Stimulated activated naive CD8-positive, alpha-beta T cell treated with anti-CD3 and anti-CD28 coated beads, Interleukin-15, Interleukin-2, amounts not matched to agents 100 U/mL and 50 U/mL, for 24 hours (primary cell): ENCODE results near the gene HOATZ.

ENCODE experiments used
- ATAC-seq: fragments of 150-1000 bp; cut with Tn5 transposase; one replicate; pipeline ENCODE4 v1.10.0; 2021
- DNase-seq: peaks from one replicate; pipeline ENCODE4 v3.0.0; 2021

The HOATZ gene

GRCh38 chr11:111522426-111522825 is 7.8 kb downstream of the HOATZ start:
- no peak for ATAC-seq

GRCh38 chr11:111523343-111523742 is 8.8 kb downstream of the HOATZ start:
- peak; percentile 77 for ATAC-seq
- DNase-seq = no peak

More at GRCh38 chr11:111522426-111522825, 7.8 kb downstream of the HOATZ start:
- DNase-seq = no peak

GRCh38 chr11:111524056-111524455 is 9.5 kb downstream of the HOATZ start:
- DNase-seq (no peak), ATAC-seq (no peak)

- no peak for DNase-seq
Measured at GRCh38 chr11:111525456-111525855, 10.9 kb downstream of the HOATZ start.

GRCh38 chr11:111526501-111526900 is 11.9 kb downstream of the HOATZ start:
- ATAC-seq (peak; percentile 74), DNase-seq (no peak)

More at GRCh38 chr11:111525456-111525855, 10.9 kb downstream of the HOATZ start:
- ATAC-seq = no peak

GRCh38 chr11:111527279-111527678 is 12.7 kb downstream of the HOATZ start:
- DNase-seq (no peak), ATAC-seq (no peak)

GRCh38 chr11:111528557-111528956 is 14.0 kb downstream of the HOATZ start:
- DNase-seq (no peak), ATAC-seq (no peak)

GRCh38 chr11:111530091-111530490 is 15.5 kb downstream of the HOATZ start:
- DNase-seq (no peak), ATAC-seq (no peak)

GRCh38 chr11:111531136-111531535 is 16.6 kb downstream of the HOATZ start:
- DNase-seq = no peak
- peak; percentile 17 for ATAC-seq

- ATAC-seq (peak; percentile 99), DNase-seq (peak; percentile 76)
Measured at GRCh38 chr11:111531687-111532364, 17.2 kb downstream of the HOATZ start.

- ATAC-seq = peak; percentile 29
- DNase-seq = no peak
Measured at GRCh38 chr11:111532365-111532709, 17.8 kb downstream of the HOATZ start.

GRCh38 chr11:111535281-111535680 is 20.7 kb downstream of the HOATZ start:
- ATAC-seq (no peak), DNase-seq (no peak)

- no peak for ATAC-seq
- DNase-seq = no peak
Measured at GRCh38 chr11:111537336-111537860, 22.8 kb downstream of the HOATZ start.

GRCh38 chr11:111538407-111539114 is 24.0 kb downstream of the HOATZ start:
- ATAC-seq (peak; percentile 58), DNase-seq (no peak)

GRCh38 chr11:111539426-111540113 is 25.0 kb downstream of the HOATZ start:
- ATAC-seq = peak; percentile 78
- DNase-seq = peak; percentile 57

GRCh38 chr11:111540114-111540936 is 25.7 kb downstream of the HOATZ start, which contains the start of gene LAYN:
Gene LAYN, plus strand, starts transcription at chr11:111540720. Its CDS starts 124 bp downstream, at chr11:111540844.
- ATAC-seq (peak; percentile 57), DNase-seq (peak; percentile 84)

GRCh38 chr11:111540937-111541253 is 26.3 kb downstream of the HOATZ start:
- ATAC-seq = no peak
- DNase-seq = no peak

- ATAC-seq = no peak
- DNase-seq = peak; percentile 28
Measured at GRCh38 chr11:111541254-111542061, 26.9 kb downstream of the HOATZ start.

GRCh38 chr11:111542606-111543275 is 28.2 kb downstream of the HOATZ start:
- DNase-seq = no peak
- no peak for ATAC-seq

- no peak for ATAC-seq
- DNase-seq = no peak
Measured at GRCh38 chr11:111548525-111548924, 33.9 kb downstream of the HOATZ start.
